GM12873 (cell line): ENCODE data around the gene TMEM163.

Experiments used
- TF ChIP-seq, protein P1 (sequence below): IDR thresholded peaks from 2 replicates; pipeline ENCODE4 v1.5.1; 2012; ENCODE audit warnings: low read depth, mild to moderate bottlenecking, moderate library complexity, low read length, control low read depth; ENCODE audit not compliant: insufficient read depth; ENCODE audit errors: missing control alignments

TMEM163 gene

DNA sequence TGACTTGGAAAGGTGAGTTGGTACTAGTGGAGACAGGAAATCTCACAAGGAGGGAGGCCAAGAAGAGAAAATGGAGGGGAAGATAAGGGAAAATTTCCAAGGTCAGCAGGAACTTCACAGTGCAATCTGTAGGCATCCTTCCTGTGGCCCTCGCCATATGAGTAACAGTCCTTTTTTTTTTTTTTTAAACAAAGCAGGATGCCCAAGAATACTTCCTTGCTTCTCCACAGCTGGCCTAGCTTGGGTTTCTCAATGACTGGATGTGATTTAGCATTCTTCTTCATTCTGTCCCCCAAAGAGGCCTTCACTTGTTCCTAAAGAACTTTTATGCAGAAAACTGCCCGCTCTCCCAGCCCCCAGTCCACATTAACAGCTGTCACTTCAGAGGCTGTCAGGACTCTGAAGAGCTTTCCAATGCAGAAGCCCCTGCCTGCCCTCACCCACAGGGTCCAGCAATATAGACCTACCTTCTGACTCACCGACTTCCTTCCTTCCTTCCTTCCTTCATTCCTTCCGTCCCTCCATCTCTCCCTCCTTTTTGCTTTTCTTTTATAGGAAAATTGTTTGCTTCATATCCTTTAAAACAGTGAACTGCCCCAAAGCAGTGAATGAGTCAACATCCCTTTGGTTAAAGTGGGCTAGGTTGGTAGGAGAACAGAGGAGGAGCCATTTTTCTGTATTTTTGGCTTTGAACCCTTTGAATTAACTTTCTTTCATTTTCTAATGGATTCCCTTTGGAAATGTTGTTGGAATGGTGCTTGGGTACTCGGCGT is 292.9 kb downstream of the TMEM163 start:
- TF ChIP-seq, protein P1, sequence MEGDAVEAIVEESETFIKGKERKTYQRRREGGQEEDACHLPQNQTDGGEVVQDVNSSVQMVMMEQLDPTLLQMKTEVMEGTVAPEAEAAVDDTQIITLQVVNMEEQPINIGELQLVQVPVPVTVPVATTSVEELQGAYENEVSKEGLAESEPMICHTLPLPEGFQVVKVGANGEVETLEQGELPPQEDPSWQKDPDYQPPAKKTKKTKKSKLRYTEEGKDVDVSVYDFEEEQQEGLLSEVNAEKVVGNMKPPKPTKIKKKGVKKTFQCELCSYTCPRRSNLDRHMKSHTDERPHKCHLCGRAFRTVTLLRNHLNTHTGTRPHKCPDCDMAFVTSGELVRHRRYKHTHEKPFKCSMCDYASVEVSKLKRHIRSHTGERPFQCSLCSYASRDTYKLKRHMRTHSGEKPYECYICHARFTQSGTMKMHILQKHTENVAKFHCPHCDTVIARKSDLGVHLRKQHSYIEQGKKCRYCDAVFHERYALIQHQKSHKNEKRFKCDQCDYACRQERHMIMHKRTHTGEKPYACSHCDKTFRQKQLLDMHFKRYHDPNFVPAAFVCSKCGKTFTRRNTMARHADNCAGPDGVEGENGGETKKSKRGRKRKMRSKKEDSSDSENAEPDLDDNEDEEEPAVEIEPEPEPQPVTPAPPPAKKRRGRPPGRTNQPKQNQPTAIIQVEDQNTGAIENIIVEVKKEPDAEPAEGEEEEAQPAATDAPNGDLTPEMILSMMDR = no peak

DNA sequence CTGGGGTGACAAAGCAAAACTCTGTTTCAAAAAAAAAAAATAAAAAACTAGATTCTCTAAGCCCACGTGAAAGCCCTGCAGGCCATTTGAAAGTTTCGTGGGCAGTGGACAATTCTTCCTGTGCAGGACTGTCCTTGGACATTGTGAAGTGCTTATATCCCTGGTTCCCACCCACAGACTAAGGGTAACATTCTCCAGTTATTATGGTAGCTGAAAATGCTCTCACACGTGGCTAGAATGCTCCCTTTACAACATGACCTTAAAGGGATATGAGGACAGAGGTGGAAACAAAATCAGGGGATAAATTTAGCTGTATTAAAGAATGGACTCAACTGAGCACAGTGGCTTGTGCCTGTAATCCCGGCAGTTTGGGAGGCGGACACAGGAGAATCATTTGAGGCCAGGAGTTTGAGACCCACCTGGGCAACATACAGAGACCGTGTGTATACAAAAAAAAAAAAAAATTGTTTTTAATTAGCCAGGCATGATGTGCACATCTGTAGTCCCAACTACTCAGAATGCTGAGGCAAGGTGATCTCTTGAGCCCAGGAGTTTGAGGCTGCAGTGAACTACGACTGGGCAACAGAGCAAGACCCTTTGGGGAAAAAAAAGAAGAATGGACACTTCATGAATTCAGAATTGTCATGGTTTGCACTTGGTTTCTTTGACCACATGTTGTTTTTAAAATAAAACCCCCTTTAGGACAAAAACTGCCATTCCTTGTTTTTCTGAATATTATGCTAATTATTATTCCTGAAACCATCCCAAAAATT is 297.1 kb downstream of the TMEM163 start:
- TF ChIP-seq, protein P1 = no peak

DNA sequence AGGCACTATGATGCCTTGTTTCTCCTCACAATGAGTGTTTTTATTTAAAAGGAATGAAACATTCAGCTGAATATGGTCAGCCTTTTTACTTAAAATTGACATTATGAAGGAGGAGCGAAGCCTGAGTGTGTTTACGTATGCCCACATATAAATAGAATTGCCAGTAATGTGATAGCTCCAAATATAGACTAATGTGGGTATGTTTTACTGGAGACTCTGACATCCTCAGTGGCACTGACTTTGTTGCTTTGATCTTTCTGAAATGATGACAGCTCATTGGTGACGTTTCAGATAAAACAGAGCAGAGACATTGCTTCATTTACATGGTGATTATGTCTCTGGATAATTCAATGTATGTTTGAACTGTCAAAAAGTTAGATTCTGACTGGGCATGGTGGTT is 297.9 kb downstream of the TMEM163 start:
- TF ChIP-seq, protein P1 = no peak

DNA sequence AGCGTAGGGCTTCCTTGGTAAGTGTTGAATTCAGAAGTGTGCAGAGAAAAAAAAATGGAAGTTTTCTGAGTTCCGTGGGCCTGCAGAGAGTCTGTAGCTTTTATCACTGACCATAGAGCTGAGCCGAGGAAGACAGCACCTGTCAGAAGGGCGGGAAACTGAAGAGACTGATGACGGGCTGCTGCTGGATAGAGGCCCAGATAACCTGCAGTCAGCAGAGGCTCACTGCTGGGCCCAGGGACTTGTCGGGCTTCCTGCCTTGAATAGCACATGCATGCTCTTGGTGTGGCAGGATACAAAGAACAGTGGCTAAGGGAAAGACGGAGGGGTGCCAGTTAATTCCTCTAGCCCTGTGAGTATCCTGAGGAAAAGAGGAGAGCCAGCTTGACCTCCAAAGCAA is 298.5 kb downstream of the TMEM163 start:
- TF ChIP-seq, protein P1 = no peak

DNA sequence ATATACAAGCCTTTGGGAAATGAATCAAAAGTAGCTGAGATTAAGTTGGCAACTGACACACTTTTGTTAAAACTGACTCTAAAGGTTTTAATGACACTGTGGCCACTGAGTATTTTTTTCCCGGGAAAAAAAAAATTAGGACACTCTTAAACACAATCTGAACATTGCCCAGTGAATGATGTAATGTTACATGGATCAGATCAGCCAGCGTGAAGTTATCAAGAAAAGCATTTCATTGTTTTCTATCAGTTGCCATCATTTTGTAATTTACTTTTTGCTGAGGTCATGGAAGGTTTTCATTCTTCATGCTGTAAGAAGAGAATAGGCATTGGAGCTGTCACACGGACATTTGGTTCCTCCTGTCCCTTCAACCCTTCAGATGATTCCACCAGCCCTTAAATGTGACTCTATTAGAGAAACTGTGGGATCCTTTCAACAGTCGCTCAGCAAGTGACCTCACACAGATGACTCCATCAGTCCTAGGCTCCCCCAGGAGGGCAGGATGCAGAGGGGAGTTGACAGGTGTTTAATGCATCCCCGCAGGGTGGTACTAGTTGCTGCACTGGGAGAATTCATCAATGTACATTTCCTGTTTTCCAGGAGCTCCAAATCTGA is 300.7 kb downstream of the TMEM163 start:
- TF ChIP-seq, protein P1 = no peak

DNA sequence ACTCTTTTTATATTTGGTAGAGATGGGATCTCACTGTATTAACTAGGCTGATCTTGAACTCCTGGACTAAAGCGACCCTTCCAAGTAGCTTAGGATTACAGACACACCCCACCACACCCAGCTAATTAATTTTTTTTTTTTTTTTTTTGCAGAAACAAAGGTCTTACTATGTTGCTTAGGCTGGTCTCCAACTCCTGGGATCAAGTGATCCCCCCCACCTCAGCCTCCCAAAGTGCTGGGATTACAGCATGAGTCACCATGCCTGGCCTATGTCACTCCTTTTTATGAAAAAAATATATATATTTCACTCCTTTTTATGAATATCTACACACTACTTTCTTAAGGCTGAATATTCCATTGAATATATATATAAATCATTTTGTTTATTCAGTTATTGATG is 302.2 kb downstream of the TMEM163 start:
- TF ChIP-seq, protein P1 = no peak

DNA sequence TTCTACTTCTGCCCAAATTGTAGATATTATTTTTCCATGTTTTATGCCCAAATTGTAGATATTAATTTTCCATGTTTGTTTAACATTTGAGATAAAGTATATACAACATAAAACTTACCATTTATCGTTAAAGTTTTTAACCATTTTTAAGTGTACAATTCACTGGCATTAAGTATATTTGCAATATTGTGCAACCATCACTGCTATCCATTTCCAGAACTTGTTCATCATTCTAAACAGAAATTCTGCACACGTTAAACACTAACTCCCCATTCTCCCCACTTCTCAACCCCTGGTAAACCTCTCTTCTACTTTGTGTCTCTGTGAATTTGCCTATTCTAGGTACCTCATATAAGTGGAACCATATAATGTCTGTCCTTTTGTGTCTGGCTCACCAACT is 302.8 kb downstream of the TMEM163 start:
- TF ChIP-seq, protein P1 = no peak
